Effector memory CD4-positive, alpha-beta T cell (primary cell): ENCODE results near the gene MGAT5.

Experiments used
- DNase-seq, 3 donors: peaks; one replicate each; pipeline ENCODE4 v3.0.0-alpha.2; 2020
- H3K27ac ChIP-seq: 2 replicates; pipeline ENCODE4 v1.7.0; 2013; ENCODE audit warnings: mild to moderate bottlenecking, low read length, moderate library complexity; ENCODE audit not compliant: insufficient read depth, poor library complexity, severe bottlenecking
- H3K27me3 ChIP-seq: replicated peaks from 2 replicates; pipeline ENCODE4 v1.7.0; 2013; ENCODE audit warnings: mild to moderate bottlenecking, low read length; ENCODE audit not compliant: insufficient read depth, control insufficient read depth, poor library complexity, severe bottlenecking
- H3K36me3 ChIP-seq: 2 replicates; pipeline ENCODE4 v1.7.0; 2013; ENCODE audit warnings: mild to moderate bottlenecking, low read length, moderate library complexity; ENCODE audit not compliant: control insufficient read depth, insufficient read depth
- H3K4me1 ChIP-seq: 2 replicates; pipeline ENCODE4 v1.7.0; 2013; ENCODE audit warnings: low read length, mild to moderate bottlenecking; ENCODE audit not compliant: control insufficient read depth, insufficient read depth, poor library complexity, severe bottlenecking
- H3K4me3 ChIP-seq: 2 replicates; pipeline ENCODE4 v1.7.0; 2013; ENCODE audit warnings: low read length, low read depth, mild to moderate bottlenecking; ENCODE audit not compliant: insufficient read depth, poor library complexity, severe bottlenecking
- H3K9me3 ChIP-seq: 2 replicates; pipeline ENCODE4 v1.7.0; 2013; ENCODE audit warnings: mild to moderate bottlenecking, low read length, moderate library complexity; ENCODE audit not compliant: control insufficient read depth

The MGAT5 gene

DNA sequence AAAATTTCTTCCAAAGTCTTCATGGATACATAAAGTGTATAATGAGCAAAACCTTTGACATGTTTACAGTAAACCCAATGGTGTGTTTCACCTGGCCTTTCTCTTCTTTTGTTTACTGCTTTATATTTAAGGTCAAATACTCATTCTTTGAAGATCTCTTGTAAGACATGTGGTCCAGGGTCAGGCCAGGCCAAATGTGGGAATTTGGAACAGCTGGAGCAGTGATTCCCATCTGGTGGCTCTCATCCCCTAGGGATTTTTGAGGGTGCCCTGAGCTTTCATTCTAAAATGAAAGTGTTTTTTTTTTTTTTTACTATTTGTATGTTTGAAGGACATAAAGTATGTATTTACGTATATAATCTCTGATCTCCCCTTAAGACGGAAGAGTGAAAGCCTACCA lies 13.8 kb upstream of the MGAT5 start:
- no peak for DNase-seq
- H3K4me1 ChIP-seq = peaks cover 45% of the 10 kb centered on the region

DNA sequence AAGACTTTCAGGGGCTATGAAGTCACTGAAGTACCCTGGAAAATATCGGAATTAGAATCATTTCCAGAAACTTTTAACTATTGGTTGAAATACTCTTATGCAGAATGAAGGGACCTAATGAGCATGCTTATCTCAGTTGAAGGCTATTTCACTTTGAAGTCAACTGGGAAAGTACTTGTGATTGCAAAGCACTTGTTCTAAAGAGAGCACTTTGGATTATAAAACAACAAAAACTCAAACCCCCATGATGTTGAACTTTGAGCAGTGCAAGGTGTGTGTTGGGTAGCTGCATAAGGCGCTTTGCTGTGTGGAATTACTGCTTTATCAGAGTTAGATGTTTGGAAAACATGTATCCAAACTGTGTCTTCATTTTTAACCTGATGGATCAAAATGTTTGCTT lies 12.0 kb upstream of the MGAT5 start:
- H3K36me3 ChIP-seq = no peaks in the 10 kb centered on the region

More for the DNA sequence above, 13.8 kb upstream of the MGAT5 start:
- H3K27ac ChIP-seq = no peak overlapping the region
- no peaks in the 10 kb centered on the region for H3K27me3 ChIP-seq
- H3K9me3 ChIP-seq = no peaks in the 10 kb centered on the region
- no peak overlapping the region for H3K4me3 ChIP-seq
- no peaks in the 10 kb centered on the region for H3K36me3 ChIP-seq

GRCh38 chr2:134243244-134243643 lies 10.6 kb upstream of the MGAT5 start:
- no peaks in the 10 kb centered on the region for H3K9me3 ChIP-seq
- H3K27me3 ChIP-seq = no peaks in the 10 kb centered on the region

More for the DNA sequence above, 12.0 kb upstream of the MGAT5 start:
- H3K27ac ChIP-seq = no peak overlapping the region
- no peaks in the 10 kb centered on the region for H3K9me3 ChIP-seq
- peaks cover 46% of the 10 kb centered on the region for H3K4me1 ChIP-seq
- DNase-seq = no peak
- H3K4me3 ChIP-seq = no peak overlapping the region
- H3K27me3 ChIP-seq = no peaks in the 10 kb centered on the region

DNA sequence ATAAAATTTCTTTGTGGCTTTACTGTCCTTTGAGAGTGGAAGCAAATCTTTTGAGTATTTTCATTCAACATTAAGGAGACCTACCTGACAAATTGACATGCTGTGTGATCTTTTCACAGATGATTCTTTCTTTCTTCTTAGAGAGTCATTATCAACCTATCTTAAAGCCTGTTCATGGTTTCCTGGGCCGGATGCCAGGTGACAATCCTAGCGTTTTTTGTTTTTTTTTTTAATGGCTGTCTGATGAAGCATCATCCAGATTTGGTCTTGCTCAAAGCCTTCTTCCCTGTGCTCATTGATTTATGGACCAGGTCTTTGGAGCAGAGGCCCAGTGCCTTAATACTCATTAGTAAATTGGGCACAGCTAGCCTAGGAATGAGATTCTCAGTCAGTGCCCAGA lies 9.8 kb upstream of the MGAT5 start:
- no peaks in the 10 kb centered on the region for H3K36me3 ChIP-seq
- peaks cover 55% of the 10 kb centered on the region for H3K4me1 ChIP-seq
- H3K27ac ChIP-seq = peak overlapping the region; percentile 28
- no peak for DNase-seq
- H3K4me3 ChIP-seq = no peak overlapping the region
- H3K9me3 ChIP-seq = no peaks in the 10 kb centered on the region
- H3K27me3 ChIP-seq = no peaks in the 10 kb centered on the region

More at GRCh38 chr2:134243244-134243643, 10.6 kb upstream of the MGAT5 start:
- Histone ChIP-seq H3K4me1 (peaks cover 54% of the 10 kb centered on the region), H3K36me3 (no peaks in the 10 kb centered on the region), H3K27ac (no peak overlapping the region), H3K4me3 (no peak overlapping the region)
- no peak for DNase-seq

DNA sequence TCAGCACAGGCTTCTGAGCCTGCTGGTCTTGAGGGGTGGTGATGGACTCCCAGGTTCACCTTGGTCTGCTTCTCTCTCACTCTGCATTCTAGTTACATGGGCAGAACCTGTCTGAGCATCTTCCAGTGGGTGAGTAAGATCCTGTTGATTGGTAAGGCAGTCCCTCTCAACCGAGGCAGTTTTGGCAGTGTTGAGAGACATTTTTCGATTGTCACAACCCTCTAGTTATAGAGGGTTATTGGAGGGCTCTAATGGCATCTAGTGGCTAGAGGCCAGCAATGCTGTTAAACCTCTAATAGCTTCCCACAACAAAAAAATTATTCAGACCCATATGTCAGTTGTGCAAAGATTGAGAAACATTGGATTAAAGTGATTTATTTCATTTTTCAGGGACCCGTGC lies 9.3 kb upstream of the MGAT5 start:
- Histone ChIP-seq H3K4me3 (no peak overlapping the region), H3K27me3 (no peaks in the 10 kb centered on the region), H3K27ac (peak overlapping the region; percentile 28), H3K36me3 (no peaks in the 10 kb centered on the region), H3K4me1 (peaks cover 55% of the 10 kb centered on the region), H3K9me3 (no peaks in the 10 kb centered on the region)
- no peak for DNase-seq

- Histone ChIP-seq H3K4me1 (peaks cover 61% of the 10 kb centered on the region), H3K36me3 (no peaks in the 10 kb centered on the region), H3K9me3 (no peaks in the 10 kb centered on the region), H3K4me3 (no peak overlapping the region), H3K27me3 (no peaks in the 10 kb centered on the region), H3K27ac (peak overlapping the region; percentile 11)
- peak; percentile 52 to 66 (median 54) for DNase-seq
Measured at GRCh38 chr2:134245340-134245984, 8.4 kb upstream of the MGAT5 start.

DNA sequence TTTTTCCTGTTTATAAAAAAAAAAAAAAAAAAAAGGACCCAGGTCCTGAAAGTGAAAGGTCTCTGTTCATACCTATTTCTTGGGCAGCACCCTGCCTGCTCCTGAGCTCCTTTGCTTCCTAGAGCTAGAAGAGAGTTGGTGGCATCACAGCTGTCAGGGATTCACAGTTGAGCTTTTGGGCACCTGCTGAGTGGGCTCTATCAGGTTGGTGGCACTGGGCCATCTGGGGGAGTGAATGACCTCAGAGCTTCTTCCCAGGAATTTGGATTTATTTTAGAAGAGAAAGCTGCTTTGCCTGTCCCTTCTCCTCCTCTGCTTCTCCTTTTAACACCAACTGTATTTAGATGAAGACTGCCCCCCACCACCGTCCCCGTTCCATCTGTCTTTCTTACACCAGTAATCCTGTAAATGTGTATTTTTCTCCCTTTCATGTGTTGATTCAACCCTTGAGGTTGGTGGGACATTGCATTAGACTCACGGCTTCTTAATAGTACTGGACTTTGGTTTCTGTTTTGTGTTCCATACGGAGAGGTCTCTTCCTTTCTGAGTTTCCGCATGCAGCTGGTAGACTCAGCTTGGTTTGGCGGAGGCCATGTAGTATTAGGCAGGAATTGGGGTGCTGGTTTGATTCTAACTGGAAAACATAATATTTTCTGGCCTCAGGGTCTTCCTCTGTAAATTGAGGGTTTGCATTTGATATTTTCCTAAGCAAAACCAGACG lies 7.6 kb upstream of the MGAT5 start:
- Histone ChIP-seq H3K9me3 (no peaks in the 10 kb centered on the region), H3K36me3 (no peaks in the 10 kb centered on the region), H3K4me3 (peak overlapping the region; percentile 22), H3K27me3 (no peaks in the 10 kb centered on the region), H3K27ac (peak overlapping the region; percentile 8), H3K4me1 (peaks cover 70% of the 10 kb centered on the region)
- no peak for DNase-seq

- H3K9me3 ChIP-seq = no peaks in the 10 kb centered on the region
- no peak for DNase-seq
- no peak overlapping the region for H3K4me3 ChIP-seq
Measured at GRCh38 chr2:134247679-134248078, 6.2 kb upstream of the MGAT5 start.

GRCh38 chr2:134248913-134249312 lies 5.0 kb upstream of the MGAT5 start:
- no peaks in the 10 kb centered on the region for H3K27me3 ChIP-seq
- no peak overlapping the region for H3K27ac ChIP-seq
- H3K36me3 ChIP-seq = no peaks in the 10 kb centered on the region
- H3K9me3 ChIP-seq = no peaks in the 10 kb centered on the region
- no peak overlapping the region for H3K4me3 ChIP-seq
- no peak for DNase-seq
- H3K4me1 ChIP-seq = peaks cover 75% of the 10 kb centered on the region

More at GRCh38 chr2:134247679-134248078, 6.2 kb upstream of the MGAT5 start:
- Histone ChIP-seq H3K4me1 (peaks cover 82% of the 10 kb centered on the region), H3K27me3 (no peaks in the 10 kb centered on the region), H3K27ac (no peak overlapping the region), H3K36me3 (no peaks in the 10 kb centered on the region)

GRCh38 chr2:134249755-134250154 lies 4.1 kb upstream of the MGAT5 start:
- Histone ChIP-seq H3K4me3 (no peak overlapping the region), H3K27me3 (no peaks in the 10 kb centered on the region), H3K27ac (no peak overlapping the region), H3K4me1 (peaks cover 70% of the 10 kb centered on the region), H3K9me3 (no peaks in the 10 kb centered on the region), H3K36me3 (peaks cover 7% of the 10 kb centered on the region)
- DNase-seq = no peak
